ENCODE data around the gene GPBP1L1. TPM values are rescaled to one million over a fixed set of nuclear protein-coding genes. Genes with fewer than 3 reads are reported as not detected.
"Not testable (repeated sequence)": the region's sequence is repeated elsewhere in the genome, so short reads cannot be mapped to it uniquely, and the experiment has no call there.

GPBP1L1 gene
- total RNA-seq (ENCODE audit: insufficient read depth, low replicate concordance): 69.8 TPM

GRCh38 chr1:45686288-45687013, at the start of gene GPBP1L1:
GPBP1L1 (minus strand) TSS chr1:45686533; CDS start chr1:45659087, 27,446 bp downstream.
- peak; percentile 98 for DNase-seq (ENCODE audit: low spot score)

- no peak for DNase-seq (ENCODE audit: low spot score)
Measured at GRCh38 chr1:45730780-45731319, 44.5 kb upstream of the GPBP1L1 start.

GRCh38 chr1:45730075-45730779, 43.9 kb upstream of the GPBP1L1 start:
- peak; percentile 46 for DNase-seq (ENCODE audit: low spot score)

- DNase-seq (ENCODE audit: low spot score): not testable (repeated sequence)
Measured at GRCh38 chr1:45726007-45726406, 39.7 kb upstream of the GPBP1L1 start.

GRCh38 chr1:45723248-45723930, 37.1 kb upstream of the GPBP1L1 start:
- no peak for DNase-seq (ENCODE audit: low spot score)

GRCh38 chr1:45722809-45723208, 36.5 kb upstream of the GPBP1L1 start:
- DNase-seq (ENCODE audit: low spot score): no peak

- DNase-seq (ENCODE audit: low spot score): no peak
Measured at GRCh38 chr1:45721207-45721606, 34.9 kb upstream of the GPBP1L1 start.

- no peak for DNase-seq (ENCODE audit: low spot score)
Measured at GRCh38 chr1:45718289-45718688, 32.0 kb upstream of the GPBP1L1 start.

- DNase-seq (ENCODE audit: low spot score): not testable (repeated sequence)
Measured at GRCh38 chr1:45717386-45717785, 31.1 kb upstream of the GPBP1L1 start.

GRCh38 chr1:45716700-45717099, 30.4 kb upstream of the GPBP1L1 start:
- DNase-seq (ENCODE audit: low spot score): no peak

GRCh38 chr1:45713711-45714110, 27.4 kb upstream of the GPBP1L1 start:
- no peak for DNase-seq (ENCODE audit: low spot score)

GRCh38 chr1:45704637-45705036, 18.3 kb upstream of the GPBP1L1 start:
- no peak for DNase-seq (ENCODE audit: low spot score)

GRCh38 chr1:45694823-45695222, 8.5 kb upstream of the GPBP1L1 start:
- no peak for DNase-seq (ENCODE audit: low spot score)

- not testable (repeated sequence) for DNase-seq (ENCODE audit: low spot score)
Measured at GRCh38 chr1:45693811-45694210, 7.5 kb upstream of the GPBP1L1 start.

GRCh38 chr1:45687754-45688740, 1.7 kb upstream of the GPBP1L1 start, which contains the start of gene TMEM69:
TMEM69 (plus strand) TSS chr1:45688181; CDS start chr1:45691069, 2,888 bp downstream.
- peak; percentile 93 for DNase-seq (ENCODE audit: low spot score)

GRCh38 chr1:45687014-45687753, 851 bp upstream of the GPBP1L1 start:
- peak; percentile 99 for DNase-seq (ENCODE audit: low spot score)

- peak; percentile 61 for DNase-seq (ENCODE audit: low spot score)
Measured at GRCh38 chr1:45686015-45686287, 382 bp downstream of the GPBP1L1 start.

GRCh38 chr1:45685308-45686014, 872 bp downstream of the GPBP1L1 start:
- DNase-seq (ENCODE audit: low spot score): no peak

- DNase-seq (ENCODE audit: low spot score): no peak
Measured at GRCh38 chr1:45684402-45684801, 1.9 kb downstream of the GPBP1L1 start.

- no peak for DNase-seq (ENCODE audit: low spot score)
Measured at GRCh38 chr1:45682942-45683341, 3.4 kb downstream of the GPBP1L1 start.

Data from umbilical cord (tissue), 2 donors.